ENCODE data around the gene ATRAID.

Gene ATRAID

DNA sequence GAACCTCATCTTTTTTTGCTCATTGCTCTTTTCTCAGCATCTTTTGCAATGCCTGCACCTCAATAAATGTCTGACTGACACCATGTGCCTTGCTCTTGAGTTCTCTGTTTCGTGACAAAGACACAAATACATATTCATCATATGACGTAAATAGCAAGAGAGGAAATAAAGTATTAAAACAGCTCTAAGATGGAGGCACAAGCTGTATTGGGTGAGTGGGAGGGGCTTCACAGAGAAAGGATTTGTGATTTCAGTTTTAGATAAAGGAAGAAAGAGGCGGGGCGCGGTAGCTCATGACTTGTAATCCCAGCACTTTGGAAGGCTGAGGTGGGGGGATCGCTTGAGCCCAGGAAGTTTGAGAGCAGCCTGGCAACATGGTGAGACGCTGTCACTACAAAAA, 8.2 kb downstream of the ATRAID start:
- DNase-seq = no peak

DNA sequence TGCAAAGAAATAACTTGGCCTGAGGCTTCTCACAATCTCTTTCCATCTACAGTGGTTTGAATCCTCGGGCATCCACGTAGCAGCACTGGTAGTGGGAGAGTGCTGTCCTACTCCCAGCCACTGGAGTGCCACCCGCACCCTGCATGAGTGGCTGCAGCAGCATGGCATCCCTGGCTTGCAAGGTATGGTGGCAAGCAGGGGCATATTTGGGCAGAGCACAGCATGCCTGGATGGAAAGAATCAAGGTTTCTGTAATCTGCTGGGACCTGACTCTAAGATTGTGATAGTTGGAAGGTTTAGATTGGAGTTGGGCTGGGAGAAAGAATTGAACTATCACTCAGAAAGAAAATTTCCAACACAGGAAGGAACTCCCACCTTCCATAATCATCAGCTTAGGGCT, 9.3 kb downstream of the ATRAID start:
- no peak for DNase-seq

DNA sequence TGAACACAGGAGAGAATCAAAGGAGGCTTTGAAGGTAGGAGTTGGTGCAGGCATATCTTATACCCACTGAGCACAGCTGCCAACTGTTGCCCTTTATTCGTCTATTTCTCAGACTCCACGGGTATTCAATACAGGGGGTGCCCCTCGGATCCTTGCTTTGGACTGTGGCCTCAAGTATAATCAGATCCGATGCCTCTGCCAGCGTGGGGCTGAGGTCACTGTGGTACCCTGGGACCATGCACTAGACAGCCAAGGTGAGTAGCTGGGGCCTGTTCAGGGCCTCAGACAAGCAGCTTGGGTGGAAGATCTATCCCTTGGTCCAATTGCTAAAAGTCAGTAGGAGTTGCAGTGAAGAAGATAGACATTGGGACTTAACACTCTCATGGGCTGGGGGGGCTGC, 10.6 kb downstream of the ATRAID start:
- DNase-seq = no peak

- DNase-seq = no peak
Observed at GRCh38 chr2:27223416-27223815, 11.6 kb downstream of the ATRAID start.

GRCh38 chr2:27225526-27225925, 13.7 kb downstream of the ATRAID start:
- DNase-seq = no peak

GRCh38 chr2:27227501-27227900, 15.7 kb downstream of the ATRAID start:
- DNase-seq = no peak

GRCh38 chr2:27231921-27232320, 20.1 kb downstream of the ATRAID start:
- DNase-seq = no peak

- DNase-seq = no peak
Observed at GRCh38 chr2:27233341-27233740, 21.5 kb downstream of the ATRAID start.

DNA sequence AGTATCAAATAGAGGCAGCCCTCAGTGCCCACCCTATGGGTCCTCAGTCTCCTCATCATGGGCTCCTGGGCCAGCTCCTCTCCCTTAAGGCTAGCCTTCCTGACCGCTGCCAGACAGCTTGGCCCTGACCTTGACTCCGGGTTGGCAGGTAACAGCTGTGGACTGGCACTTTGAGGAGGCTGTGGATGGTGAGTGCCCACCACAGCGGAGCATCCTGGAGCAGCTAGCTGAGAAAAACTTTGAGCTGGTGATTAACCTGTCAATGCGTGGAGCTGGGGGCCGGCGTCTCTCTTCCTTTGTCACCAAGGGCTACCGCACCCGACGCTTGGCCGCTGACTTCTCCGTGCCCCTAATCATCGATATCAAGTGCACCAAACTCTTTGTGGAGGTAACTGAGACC, 24.3 kb downstream of the ATRAID start:
- no peak for DNase-seq

- no peak for DNase-seq
Observed at GRCh38 chr2:27236626-27237025, 24.8 kb downstream of the ATRAID start.

- DNase-seq = no peak
Observed at GRCh38 chr2:27237341-27237945, 25.6 kb downstream of the ATRAID start.

DNA sequence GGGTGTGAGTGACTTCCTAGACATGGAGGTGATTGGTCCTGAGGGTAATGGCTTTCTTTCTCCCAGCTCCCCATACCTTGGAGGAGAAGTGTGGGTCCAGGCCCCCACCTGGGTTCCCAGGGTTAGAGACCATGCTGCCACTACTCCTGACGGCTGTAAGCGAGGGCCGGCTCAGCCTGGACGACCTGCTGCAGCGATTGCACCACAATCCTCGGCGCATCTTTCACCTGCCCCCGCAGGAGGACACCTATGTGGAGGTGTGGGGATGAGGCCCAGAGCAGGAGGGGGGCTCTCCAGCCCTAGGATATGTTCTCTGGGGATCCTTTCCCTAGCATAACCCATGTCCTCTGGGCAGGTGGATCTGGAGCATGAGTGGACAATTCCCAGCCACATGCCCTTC, 27.1 kb downstream of the ATRAID start:
- no peak for DNase-seq

DNA sequence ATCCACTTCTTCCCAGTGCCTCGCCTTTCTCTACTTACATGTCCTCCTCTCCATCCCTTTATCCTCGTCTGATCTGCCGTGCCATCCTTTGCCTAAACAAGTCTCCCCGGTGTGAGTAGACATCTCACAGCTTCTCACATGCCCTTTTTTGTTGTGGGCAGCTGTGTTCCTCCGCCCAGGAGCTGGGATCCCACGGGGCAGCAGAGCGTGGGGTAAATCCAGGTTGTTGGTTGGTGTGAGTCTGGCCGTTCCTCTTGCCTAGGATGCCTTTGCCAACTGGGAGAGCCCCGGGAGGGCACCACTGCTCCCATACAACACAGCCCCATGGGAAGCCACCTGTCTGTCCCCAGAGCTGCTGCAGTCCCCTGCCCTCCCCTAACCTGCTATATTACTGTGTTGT, 28.6 kb downstream of the ATRAID start:
- no peak for DNase-seq

DNA sequence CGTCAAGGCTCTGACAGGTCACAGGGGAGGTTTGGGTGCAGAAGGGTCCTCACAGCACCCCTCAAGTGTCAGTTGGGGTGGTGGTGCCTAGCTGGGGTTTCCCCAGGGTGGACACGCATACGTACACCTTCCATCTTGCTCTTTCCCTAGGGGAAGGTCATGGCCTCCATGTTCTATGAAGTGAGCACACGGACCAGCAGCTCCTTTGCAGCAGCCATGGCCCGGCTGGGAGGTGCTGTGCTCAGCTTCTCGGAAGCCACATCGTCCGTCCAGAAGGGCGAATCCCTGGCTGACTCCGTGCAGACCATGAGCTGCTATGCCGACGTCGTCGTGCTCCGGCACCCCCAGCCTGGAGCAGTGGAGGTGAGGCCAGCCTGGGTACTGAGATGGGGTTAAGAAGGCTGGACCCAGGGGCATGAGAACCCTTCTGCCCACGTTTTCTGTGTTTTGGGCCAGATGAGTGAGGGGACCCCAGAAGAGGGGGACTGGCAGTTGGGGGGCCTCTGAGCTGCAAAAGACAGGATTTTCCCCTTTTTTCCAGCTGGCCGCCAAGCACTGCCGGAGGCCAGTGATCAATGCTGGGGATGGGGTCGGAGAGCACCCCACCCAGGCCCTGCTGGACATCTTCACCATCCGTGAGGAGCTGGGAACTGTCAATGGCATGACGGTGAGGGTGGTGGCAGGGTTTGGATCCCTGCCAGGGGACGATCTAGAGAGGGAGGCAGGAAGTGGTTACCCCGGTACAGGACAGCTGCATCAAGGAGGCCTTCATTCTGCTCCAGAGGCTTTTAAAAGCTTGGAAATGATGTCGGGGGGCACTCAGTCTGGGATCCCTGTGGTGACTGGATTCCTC, 30.1 kb downstream of the ATRAID start:
- no peak for DNase-seq

GRCh38 chr2:27242614-27242951, 30.7 kb downstream of the ATRAID start:
- no peak for DNase-seq

DNA sequence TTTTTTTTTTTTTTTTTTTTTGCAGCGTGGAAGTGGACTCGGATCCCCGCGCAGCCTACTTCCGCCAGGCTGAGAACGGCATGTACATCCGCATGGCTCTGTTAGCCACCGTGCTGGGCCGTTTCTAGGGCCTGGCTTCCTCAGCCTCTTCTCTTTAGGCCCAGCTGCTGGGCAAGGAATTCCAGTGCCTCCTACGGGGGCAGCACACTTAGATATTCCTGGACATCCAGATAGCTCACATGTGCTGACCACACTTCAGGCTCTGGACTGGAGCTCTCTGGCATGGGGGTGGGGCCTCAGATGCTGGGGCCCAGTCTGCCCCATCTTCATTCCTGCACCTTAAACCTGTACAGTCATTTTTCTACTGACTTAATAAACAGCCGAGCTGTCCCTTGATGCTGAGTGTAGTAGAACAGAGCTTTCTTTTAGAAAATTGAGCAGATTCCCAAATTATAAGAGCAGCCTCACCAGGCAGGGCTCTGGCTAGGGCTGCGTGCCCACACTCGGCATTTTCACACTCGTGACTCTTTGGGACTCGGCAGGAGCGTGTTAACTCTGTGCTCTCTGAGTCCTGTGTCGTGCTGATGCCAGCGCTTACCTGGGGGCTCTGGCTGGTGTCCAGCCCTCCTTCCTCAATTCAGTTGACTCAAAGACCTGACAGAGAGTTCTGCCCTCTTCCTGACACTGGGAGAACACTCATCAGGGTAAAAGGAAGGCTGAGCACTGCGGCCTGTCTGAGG, 31.7 kb downstream of the ATRAID start:
- no peak for DNase-seq

GRCh38 chr2:27245116-27245515, 33.3 kb downstream of the ATRAID start:
- DNase-seq = no peak

- no peak for DNase-seq
Observed at GRCh38 chr2:27245626-27246025, 33.8 kb downstream of the ATRAID start.

DNA sequence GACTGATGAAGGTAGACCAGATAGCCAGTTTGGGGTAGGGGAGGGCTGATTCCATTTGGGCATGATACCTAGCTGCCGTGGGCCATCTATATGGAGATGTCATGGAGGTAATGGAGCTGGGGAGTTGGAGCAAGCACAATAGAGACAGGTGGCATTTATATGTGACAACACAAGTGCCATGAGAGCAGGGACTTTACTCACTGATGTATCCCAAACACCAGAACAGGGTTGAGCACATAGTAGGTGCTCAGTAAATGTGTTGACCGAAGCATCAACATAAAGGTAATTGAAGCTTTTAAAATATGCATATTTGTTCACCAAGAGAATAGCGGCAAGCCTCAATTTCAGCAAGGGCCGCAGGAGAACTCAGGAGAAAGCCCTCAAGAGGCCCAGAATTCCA, 36.1 kb downstream of the ATRAID start:
- no peak for DNase-seq

- DNase-seq = no peak
Observed at GRCh38 chr2:27249159-27249890, 37.5 kb downstream of the ATRAID start.

- DNase-seq = peak; percentile 31
Observed at GRCh38 chr2:27249891-27250651, 38.2 kb downstream of the ATRAID start.

GRCh38 chr2:27250652-27251379, 39.0 kb downstream of the ATRAID start:
- DNase-seq = no peak
